ENCODE results near the gene TMEM243.
A peak's percentile ranks its signal among the peaks of the same experiment; 100 is the strongest.

TMEM243 gene

DNA sequence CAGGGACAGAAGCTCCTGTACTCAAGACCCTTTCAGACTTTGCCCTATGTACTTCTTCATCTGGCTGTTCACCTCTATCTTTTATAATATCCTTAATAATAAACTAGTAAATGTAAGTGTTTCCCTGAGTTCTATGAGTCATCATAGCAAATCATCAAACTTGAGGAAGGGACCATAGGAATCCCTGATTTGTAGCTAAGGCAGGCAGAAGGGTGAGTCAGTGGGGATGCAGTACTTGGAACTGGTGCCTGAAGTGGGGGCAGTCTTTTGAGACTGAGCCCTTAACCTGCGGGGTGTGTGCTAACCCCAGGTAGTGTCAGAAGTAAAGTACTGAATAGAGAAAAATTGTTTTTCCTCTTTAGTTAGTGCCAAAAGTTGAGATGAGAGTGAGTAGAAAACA lies 6.2 kb upstream of the TMEM243 start:
- Histone ChIP-seq H3K4me1 (ENCODE audit: low read length) (peaks cover 5% of the 10 kb centered on the region; the same call in 1 of the 2 replicates), H3K4me2 (ENCODE audit: low read depth, low read length) (no peak overlapping the region), H4K20me1 (ENCODE audit: insufficient read depth, low read length) (no peaks in the 10 kb centered on the region), H3K79me2 (ENCODE audit: low read length) (no peaks in the 10 kb centered on the region), H3K27me3 (replicated peaks; ENCODE audit: insufficient read depth, low read length) (no peaks in the 10 kb centered on the region), H3K27ac (ENCODE audit: low read length) (no peak overlapping the region), H3K9me3 (replicated peaks; ENCODE audit: insufficient read depth, low read length) (no peaks in the 10 kb centered on the region), H3K4me3 (ENCODE audit: low read length) (no peak overlapping the region), H3K9me2 (replicated peaks; ENCODE audit: insufficient read depth, low read length) (no peaks in the 10 kb centered on the region), H3K9ac (ENCODE audit: low read length) (no peak overlapping the region), H3F3A (ENCODE audit: insufficient read depth, low read length) (peaks cover 3% of the 10 kb centered on the region; the same call in 1 of the 2 replicates), H2AFZ (ENCODE audit: low read length) (no peak overlapping the region), H3K36me3 (replicated peaks; ENCODE audit: insufficient read depth, low read length) (no peaks in the 10 kb centered on the region)
- DNase-seq, result no peak
- TF ChIP-seq EZH2 (optimal IDR thresholded peaks at IDR 0.05; ENCODE audit: low read depth, low read length), result no peak

DNA sequence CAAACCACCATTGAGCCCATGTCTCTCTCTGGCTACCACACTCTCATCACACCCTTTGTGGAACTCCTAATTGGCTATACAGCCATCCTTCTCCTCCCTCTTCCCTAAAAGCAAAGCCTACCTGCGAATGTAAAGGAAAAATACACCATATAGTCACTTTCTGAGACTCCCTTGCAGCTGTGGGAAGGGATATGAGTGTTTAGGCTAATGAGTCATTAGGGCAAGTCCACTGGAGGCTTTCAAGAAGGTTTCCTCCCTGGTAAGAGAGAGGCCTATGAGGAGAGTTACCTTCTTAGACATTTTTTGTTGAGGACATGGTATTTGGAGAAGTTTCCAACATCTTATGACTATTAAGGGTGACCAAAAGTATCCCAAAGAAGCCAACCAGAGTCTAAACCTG lies 4.1 kb upstream of the TMEM243 start:
- H3K4me1 ChIP-seq (ENCODE audit: low read length), result peaks cover 6% of the 10 kb centered on the region; the same call in 1 of the 2 replicates
- no peak overlapping the region for H3K4me2 ChIP-seq (ENCODE audit: low read depth, low read length)
- H3K27ac ChIP-seq (ENCODE audit: low read length), result no peak overlapping the region
- TF ChIP-seq, protein P1, sequence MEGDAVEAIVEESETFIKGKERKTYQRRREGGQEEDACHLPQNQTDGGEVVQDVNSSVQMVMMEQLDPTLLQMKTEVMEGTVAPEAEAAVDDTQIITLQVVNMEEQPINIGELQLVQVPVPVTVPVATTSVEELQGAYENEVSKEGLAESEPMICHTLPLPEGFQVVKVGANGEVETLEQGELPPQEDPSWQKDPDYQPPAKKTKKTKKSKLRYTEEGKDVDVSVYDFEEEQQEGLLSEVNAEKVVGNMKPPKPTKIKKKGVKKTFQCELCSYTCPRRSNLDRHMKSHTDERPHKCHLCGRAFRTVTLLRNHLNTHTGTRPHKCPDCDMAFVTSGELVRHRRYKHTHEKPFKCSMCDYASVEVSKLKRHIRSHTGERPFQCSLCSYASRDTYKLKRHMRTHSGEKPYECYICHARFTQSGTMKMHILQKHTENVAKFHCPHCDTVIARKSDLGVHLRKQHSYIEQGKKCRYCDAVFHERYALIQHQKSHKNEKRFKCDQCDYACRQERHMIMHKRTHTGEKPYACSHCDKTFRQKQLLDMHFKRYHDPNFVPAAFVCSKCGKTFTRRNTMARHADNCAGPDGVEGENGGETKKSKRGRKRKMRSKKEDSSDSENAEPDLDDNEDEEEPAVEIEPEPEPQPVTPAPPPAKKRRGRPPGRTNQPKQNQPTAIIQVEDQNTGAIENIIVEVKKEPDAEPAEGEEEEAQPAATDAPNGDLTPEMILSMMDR (IDR thresholded peaks at IDR 0.05; ENCODE audit: low read length), result no peak
- TF ChIP-seq EZH2phosphoT487 (IDR thresholded peaks at IDR 0.05; ENCODE audit: low read length), result no peak
- TF ChIP-seq EZH2 (optimal IDR thresholded peaks at IDR 0.05; ENCODE audit: low read depth, low read length), result no peak
- peaks cover 22% of the 10 kb centered on the region for H3F3A ChIP-seq (ENCODE audit: insufficient read depth, low read length)
- no peaks in the 10 kb centered on the region for H3K36me3 ChIP-seq (replicated peaks; ENCODE audit: insufficient read depth, low read length)
- no peaks in the 10 kb centered on the region for H4K20me1 ChIP-seq (ENCODE audit: insufficient read depth, low read length)
- no peak overlapping the region for H3K4me3 ChIP-seq (ENCODE audit: low read length)
- DNase-seq, result no peak
- H3K9me2 ChIP-seq (replicated peaks; ENCODE audit: insufficient read depth, low read length), result no peaks in the 10 kb centered on the region
- no peak overlapping the region for H2AFZ ChIP-seq (ENCODE audit: low read length)
- no peaks in the 10 kb centered on the region for H3K9me3 ChIP-seq (replicated peaks; ENCODE audit: insufficient read depth, low read length)
- peaks cover 14% of the 10 kb centered on the region for H3K79me2 ChIP-seq (ENCODE audit: low read length)
- H3K27me3 ChIP-seq (replicated peaks; ENCODE audit: insufficient read depth, low read length), result no peaks in the 10 kb centered on the region
- no peak overlapping the region for H3K9ac ChIP-seq (ENCODE audit: low read length)

DNA sequence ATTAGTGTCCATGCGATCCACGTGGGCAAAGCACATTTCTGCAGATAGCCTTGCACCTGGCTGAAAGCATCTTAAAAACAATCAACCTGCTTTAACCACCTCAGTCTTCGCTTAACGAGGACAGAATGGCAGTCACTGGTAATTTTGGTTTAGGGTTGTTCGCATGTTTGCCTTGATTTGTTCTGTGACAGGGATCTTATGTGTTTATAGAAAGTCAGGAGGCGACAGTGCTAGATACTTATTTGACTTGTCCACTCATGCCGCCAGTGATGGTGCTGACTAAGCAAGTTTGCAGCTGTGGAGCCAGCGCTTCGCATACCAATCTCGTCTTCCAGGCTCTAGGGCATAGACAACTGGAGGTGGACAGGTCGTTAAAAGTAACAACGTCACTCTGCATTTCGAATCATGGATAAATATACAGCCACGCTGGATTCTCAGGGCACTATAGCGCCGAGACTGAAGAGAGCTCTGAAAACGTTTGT lies 1.2 kb upstream of the TMEM243 start:
- Histone ChIP-seq H3K27me3 (replicated peaks; ENCODE audit: insufficient read depth, low read length) (no peaks in the 10 kb centered on the region), H3K4me2 (ENCODE audit: low read depth, low read length) (peak overlapping the region; percentile 88), H3K27ac (ENCODE audit: low read length) (peak overlapping the region; percentile 91; the same call in 1 of the 2 replicates), H4K20me1 (ENCODE audit: insufficient read depth, low read length) (no peaks in the 10 kb centered on the region), H3K4me3 (ENCODE audit: low read length) (peak overlapping the region; percentile 94), H3K79me2 (ENCODE audit: low read length) (peaks cover 38% of the 10 kb centered on the region), H3F3A (ENCODE audit: insufficient read depth, low read length) (peaks cover 48% of the 10 kb centered on the region), H3K36me3 (replicated peaks; ENCODE audit: insufficient read depth, low read length) (no peaks in the 10 kb centered on the region), H3K9ac (ENCODE audit: low read length) (peak overlapping the region; percentile 92; the same call in 1 of the 2 replicates), H3K9me3 (replicated peaks; ENCODE audit: insufficient read depth, low read length) (no peaks in the 10 kb centered on the region), H3K9me2 (replicated peaks; ENCODE audit: insufficient read depth, low read length) (no peaks in the 10 kb centered on the region), H2AFZ (ENCODE audit: low read length) (peak overlapping the region; percentile 87), H3K4me1 (ENCODE audit: low read length) (peaks cover 23% of the 10 kb centered on the region)
- peak; percentile 30 for DNase-seq
- no peak for TF ChIP-seq EZH2 (optimal IDR thresholded peaks at IDR 0.05; ENCODE audit: low read depth, low read length)
- TF ChIP-seq EZH2phosphoT487 (IDR thresholded peaks at IDR 0.05; ENCODE audit: low read length), result no peak
- TF ChIP-seq, protein P1 (IDR thresholded peaks at IDR 0.05; ENCODE audit: low read length), result no peak

DNA sequence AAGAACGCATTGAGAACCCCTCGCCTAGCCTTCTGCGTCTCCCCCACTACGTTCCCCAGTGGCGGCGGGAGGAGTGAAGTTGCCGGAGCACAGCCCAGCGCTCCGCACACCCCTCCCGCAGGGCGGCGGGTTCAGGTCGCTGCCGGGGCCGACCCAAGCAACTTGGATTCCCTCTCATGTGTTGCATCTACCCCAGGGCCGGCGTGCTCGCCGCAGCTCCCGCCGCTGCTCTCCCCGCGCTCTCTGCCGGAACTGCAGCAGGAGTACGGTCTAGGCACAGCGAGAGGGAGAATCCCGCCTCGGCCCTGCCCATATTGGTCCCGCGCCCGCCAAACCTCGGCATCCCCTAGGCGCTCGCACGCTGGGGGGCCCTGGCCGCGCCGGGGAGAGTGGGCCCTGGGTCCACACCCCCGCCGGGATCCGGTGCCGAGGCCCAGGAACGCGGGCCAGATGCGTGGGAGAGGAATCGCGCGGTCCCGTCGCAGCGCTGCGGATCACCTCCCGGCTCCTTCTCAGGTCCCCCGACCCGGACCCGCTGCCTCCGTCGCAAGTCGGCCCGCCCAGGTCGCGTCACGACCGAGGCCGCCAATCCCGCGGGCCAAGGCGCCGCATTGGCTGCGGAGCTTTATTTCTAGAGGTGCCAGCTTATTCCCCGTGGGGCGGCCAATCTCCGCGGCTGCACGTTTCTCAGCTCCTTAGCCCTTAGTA lies 648 bp upstream of the TMEM243 start:
- Histone ChIP-seq H3K36me3 (replicated peaks; ENCODE audit: insufficient read depth, low read length) (no peaks in the 10 kb centered on the region), H2AFZ (ENCODE audit: low read length) (peak overlapping the region; percentile 87), H3F3A (ENCODE audit: insufficient read depth, low read length) (peaks cover 48% of the 10 kb centered on the region), H4K20me1 (ENCODE audit: insufficient read depth, low read length) (no peaks in the 10 kb centered on the region), H3K9me2 (replicated peaks; ENCODE audit: insufficient read depth, low read length) (no peaks in the 10 kb centered on the region), H3K79me2 (ENCODE audit: low read length) (peaks cover 44% of the 10 kb centered on the region), H3K9me3 (replicated peaks; ENCODE audit: insufficient read depth, low read length) (no peaks in the 10 kb centered on the region), H3K4me2 (ENCODE audit: low read depth, low read length) (peak overlapping the region; percentile 88), H3K4me1 (ENCODE audit: low read length) (peaks cover 27% of the 10 kb centered on the region), H3K9ac (ENCODE audit: low read length) (peak overlapping the region; percentile 92), H3K27ac (ENCODE audit: low read length) (peak overlapping the region; percentile 91), H3K27me3 (replicated peaks; ENCODE audit: insufficient read depth, low read length) (no peaks in the 10 kb centered on the region), H3K4me3 (ENCODE audit: low read length) (peak overlapping the region; percentile 94)
- TF ChIP-seq, protein P1 (IDR thresholded peaks at IDR 0.05; ENCODE audit: low read length), result no peak; the same call in 1 of the 2 replicates
- no peak for TF ChIP-seq EZH2phosphoT487 (IDR thresholded peaks at IDR 0.05; ENCODE audit: low read length)
- no peak for TF ChIP-seq EZH2 (optimal IDR thresholded peaks at IDR 0.05; ENCODE audit: low read depth, low read length)
- DNase-seq, result peak; percentile 88
